GM21367 (cell line): Measurements from ENCODE around the gene SORCS2.

ENCODE experiments used
- ATAC-seq: cut with Tn5 transposase; IDR thresholded peaks from one replicate; pipeline ENCODE4 v1.9.1; 2021; ENCODE audit not compliant: unreplicated experiment

Gene SORCS2

DNA sequence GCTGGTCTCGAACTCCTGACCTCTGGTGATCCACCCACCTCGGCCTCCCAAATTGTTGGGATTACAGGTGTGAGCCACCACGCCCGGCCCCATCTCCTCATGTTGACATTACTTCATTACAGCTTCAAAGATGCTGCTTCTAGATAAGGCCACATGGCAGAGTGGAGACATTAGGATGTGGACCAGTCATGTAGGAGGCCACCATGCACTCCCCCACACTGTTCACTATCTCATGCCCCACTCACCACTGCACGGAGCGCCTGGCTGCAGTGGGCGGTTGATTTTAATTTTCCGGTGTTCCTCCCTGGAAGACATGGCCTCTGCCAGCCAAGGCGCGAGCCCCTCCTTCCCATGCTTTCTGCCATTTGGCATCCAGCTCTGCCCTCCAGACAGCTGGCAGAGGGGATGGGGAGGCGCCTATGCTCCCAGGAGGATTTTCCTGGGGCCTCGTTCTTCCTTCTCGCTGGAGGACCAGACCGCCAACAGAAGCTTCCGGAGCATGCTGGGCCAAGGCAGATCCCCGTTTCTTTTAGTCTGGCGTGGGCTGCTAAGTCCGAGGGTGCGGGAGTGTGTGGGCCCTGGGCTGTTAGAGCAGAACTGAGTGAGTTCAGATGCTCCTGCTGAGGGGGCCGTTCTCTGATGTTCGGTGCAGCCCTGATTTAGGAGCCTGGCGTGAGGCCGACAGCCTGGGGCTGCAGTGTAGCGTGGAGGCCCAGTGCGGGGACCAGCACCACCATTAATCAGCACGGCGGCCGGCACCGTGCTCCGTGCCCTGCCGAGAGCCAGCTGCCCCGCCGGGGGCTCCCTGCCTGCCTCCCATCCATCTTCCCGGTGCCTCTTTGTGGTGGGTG lies 93.1 kb downstream of the SORCS2 start:
- no peak for ATAC-seq

DNA sequence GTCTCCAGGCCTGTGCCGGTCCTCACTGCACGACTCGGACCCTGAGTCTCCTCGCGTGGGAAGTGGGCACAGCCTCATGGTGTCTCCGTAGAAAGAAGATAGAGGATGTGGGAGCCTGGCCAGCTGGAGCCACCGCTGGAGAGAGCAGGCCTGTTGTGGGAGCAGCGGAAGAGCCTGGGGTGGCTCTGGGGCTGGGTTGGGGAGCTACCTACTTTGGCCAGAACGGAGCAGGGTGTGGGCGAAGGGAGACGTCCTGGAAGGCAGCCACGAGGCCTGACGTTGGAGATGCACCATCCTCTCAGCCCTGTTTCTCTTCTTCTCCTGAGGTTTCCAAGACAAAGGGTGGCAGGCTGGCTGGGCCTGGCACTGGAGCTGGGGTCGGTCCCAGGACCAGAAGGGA lies 93.8 kb downstream of the SORCS2 start:
- no peak for ATAC-seq

DNA sequence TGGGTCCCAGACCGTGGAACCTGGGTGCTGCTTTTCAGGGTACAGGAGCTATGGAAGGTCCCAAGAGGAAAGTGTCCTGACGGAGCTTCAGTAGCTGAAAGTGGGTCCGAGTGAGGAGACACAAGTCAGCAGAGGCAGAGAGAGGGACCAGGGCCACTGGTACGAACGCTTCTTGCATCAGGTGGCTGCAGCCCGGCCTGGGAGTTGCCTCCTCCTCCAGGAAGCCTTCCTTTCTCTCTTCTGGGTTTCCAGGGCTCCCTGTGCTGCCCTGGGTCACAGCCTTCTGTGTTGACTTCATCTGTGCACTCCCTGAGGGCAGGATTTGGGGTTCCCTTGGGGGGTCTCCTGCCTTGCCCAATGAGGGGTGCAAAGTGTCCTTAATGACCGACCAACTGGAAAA lies 94.5 kb downstream of the SORCS2 start:
- ATAC-seq: no peak

DNA sequence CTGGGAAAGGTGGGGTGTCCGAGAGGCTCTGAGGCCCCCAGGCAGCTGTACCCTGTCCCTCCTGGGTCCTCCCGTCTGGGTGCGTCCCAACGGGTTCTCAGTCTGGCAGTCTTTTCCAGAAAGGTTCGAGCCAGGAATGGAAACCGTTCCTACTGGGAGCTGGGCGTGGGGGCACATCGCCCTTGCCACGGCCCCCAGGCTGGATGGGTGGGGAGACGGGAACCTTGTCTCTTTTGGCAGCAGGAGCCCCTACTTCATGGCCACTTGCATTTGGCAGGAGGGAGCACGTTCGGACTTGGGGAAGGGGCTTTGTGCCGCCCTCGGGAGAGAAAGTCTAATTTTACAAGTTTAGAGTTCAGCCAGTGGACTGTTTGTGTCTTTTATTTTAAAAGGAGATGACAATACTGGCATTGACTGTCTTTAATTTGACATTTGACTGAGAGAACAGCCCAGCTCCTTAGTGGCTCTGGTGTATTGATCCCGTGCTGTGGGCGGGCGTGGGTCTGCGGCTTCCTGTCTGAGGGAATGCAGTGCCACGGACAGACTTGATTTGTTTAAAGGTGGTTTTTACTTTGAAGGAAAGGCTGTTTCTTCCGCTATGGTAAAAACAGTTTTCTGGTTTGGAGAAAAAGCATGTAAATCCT lies 95.1 kb downstream of the SORCS2 start:
- ATAC-seq: no peak

DNA sequence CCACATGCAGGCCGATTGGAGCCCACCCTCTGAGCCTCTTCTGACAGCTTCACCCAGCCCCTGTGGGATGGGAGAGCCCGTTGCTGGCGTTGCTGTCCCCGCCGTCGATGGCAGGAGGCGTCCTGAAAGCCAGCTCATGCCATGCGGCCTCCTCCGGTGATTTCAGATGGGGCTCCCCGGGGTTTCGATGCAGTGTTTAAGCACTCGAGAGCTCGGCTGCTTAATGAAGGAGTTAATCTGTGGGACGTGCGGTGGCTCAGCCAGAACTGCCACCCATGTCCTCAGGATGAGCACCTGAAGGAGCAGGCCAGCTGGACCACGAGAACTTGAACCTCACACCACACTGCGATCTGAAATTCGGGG lies 95.6 kb downstream of the SORCS2 start:
- ATAC-seq: no peak

DNA sequence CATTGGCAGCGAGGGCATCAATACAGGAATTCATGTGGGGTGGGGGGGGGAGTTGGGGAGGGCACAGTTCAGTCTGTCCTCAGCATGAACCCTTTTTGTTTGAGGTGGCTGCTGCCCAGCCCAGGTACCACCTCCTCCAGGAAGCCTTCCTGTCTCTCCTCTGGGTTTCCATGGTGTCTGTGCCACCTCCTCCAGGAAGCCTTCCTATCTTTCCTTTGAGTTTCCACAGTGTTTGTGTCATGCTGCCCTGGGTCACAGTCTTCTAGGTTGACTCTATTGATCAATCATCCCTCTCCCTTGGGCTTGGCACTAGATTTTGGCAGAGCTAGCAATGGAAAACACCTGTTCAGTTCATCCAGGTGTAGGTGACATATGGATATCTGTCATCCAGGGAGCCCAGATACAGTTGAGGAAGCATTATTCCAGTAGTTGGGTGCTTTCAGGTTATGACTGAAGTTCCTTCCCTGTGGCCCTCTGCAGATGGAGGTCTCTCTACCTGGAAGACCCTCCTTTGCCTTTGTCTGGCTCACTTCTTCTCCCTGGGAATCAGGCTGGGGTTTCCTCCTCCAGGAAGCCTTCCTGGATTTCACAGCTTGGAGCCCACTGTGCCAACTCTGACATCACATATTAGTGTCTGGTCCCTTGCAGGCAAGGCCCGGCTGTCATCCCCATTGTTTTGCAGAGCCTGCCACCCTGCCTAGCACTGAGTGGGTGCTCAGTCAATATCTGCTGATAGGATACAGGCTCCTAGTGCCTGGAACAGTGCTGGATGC lies 96.6 kb downstream of the SORCS2 start:
- ATAC-seq: no peak

DNA sequence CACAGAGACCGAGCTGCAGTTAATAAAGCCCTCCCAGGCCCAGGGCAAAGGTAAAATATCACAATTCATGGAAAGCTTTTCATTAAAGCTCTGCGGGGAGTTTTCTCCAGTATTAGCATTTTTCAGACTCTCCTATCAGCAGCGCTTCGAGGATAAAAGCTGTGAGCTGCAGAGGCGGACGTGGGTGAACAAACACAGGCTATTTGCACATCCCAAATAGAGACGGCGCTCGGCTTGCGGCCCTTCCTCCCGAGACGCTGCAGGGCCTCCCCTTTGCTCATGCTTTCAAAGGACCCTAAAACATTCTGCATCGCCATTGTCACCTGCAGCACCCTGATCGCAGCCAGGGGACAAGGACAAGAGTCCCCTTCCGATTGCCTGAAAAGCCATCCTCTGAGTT lies 97.3 kb downstream of the SORCS2 start:
- no peak for ATAC-seq

DNA sequence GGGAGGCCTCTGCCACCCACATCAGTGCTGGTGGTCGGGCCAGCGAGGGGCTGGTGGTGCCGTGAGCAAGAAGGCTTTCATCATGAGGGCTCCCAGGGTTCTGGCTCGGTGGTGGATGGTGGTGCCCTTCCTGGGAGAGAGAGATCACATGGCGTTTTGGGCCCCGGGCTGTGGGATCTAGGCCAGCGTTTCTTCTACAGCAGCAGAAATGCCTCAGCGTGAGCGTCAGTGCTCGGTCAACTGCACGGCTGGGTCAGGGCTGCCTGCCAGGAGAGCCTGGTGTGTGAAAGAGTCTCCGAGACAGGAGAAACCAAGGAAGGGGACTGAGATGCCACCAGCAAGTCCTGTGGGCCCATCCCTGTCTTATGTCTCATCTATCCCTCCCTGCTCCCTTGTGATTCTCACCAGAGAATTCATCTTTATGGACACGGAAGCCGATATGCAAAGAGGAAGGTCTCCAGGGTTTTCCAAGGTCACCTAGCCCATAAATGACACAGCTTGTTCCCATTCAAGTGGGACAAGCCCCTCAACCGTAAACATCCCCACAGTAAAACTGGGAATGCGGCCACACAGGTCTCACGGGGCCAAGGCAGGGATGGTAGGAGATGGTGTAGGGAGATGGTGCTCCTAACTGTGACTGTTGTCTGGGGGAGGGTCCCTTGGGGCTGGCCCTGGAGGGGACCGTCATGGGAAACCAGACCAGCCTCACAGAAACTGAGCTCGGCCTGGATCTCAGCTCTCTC lies 99.2 kb downstream of the SORCS2 start:
- no peak for ATAC-seq

DNA sequence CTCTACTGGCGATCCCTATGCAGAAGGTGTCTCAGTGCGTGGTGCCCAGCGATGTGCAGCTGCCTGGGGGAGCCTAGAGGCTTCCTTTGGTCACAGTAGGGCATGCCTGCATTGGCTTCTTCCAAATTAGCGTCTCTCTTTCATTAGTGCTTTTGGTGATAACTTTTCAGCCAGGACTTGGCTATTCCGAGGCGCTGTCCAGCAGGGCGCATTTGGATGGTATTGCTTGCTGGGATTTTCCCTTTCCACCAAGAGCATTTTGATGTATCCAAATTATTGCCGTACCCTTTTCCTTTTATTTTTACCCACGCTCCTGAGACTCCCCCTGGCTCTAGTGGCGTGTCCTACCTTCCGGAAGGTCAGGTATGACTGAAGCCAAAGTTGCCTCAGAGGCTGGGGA lies 101.4 kb downstream of the SORCS2 start:
- ATAC-seq: no peak

DNA sequence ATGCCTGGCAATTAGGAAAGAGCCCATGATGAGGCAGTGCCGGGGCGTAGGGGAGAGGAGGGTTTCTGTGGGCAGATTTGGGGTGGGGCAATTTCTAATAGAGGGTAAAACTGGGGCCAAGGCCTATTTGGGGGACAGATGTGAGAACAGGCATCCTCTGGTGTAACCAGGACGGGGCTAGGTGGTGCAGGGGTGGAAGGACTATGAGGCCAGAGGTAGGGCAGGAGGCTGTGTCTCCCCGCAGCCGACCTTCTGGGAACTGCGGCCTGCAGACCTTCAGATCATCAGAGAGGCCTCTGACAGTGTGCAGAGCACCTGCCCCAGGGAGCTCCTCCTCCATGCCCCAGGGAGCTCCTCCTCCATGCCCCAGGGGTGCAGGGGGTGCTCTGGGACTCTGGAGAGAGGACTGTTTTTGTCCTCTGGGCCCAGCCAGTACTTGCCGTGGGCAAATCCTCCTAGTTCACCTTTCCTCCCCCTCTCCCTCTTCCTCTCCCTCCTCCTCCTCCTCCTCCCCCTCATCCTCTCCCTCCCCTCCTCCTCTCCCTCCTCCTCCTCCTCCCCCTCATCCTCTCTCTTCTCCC lies 101.9 kb downstream of the SORCS2 start:
- ATAC-seq: no peak

DNA sequence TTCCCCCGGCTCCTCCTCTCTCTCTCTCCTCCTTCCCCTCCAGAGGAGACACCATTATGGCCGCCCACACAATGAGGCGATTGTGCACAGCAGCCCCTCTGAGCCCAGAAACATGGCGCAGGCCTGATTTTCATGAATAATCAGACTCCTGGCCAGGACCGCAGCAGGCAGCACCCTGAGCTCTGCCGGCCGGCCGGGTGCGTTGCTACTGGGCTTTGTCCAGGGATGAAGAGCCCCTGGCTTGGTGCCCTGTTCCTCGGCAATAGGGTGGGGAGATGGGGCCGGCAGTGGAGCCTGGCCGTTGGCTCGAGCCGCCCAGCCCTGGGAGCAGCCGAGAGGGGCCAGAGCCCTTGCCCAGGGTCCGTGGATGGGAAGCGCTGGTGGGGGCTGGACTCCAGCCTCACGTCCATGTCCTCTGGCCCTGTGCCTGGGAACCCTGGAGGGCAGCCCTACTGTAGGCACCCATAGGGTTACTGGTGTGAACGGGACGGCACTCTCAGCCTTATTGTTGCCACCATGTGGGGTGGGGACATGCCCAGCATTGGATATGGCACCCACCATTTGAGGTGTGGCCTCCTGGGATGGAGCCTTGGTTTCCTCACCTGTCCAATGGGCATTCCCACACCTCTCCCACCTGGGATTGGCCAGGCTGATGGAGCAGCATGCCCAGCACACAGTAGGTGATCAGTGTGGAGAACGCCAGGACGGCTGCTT lies 103.0 kb downstream of the SORCS2 start:
- no peak for ATAC-seq

DNA sequence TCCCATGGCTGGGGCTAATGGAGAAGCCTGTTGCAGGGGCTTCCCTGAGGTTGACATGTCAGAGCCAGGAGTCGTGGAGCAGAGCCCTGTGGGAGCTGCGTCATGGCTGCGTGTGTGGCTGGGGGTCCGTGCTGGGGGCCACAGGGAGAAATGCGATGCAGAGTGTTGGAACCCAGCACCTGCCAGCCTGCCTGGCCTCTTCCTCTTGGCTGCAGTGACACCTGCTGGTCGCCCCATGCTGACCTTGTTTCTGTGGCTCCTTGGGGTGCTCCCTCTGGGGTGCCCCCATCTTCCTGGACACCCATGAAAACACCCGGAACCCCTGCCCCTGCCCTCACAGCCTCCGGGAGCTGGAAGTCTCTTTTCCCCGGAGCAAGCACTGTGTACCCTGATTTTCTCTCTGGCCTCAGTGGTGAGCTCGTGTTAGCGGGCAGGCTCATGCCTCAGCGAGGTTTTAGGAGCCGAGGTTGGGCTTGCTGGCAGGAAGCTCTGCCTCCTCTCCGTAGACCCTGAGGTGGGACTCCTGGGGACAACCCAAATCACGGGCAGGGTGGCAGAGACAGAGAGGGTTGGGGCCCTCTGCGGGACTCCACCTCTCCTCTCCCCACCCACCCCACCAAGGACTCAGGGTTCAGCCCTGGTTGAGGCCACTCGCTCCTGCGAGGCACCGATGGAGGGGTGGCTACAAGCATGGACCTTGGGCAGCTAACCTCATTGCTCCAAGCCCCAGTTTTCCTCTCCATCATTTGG lies 103.7 kb downstream of the SORCS2 start:
- no peak for ATAC-seq

DNA sequence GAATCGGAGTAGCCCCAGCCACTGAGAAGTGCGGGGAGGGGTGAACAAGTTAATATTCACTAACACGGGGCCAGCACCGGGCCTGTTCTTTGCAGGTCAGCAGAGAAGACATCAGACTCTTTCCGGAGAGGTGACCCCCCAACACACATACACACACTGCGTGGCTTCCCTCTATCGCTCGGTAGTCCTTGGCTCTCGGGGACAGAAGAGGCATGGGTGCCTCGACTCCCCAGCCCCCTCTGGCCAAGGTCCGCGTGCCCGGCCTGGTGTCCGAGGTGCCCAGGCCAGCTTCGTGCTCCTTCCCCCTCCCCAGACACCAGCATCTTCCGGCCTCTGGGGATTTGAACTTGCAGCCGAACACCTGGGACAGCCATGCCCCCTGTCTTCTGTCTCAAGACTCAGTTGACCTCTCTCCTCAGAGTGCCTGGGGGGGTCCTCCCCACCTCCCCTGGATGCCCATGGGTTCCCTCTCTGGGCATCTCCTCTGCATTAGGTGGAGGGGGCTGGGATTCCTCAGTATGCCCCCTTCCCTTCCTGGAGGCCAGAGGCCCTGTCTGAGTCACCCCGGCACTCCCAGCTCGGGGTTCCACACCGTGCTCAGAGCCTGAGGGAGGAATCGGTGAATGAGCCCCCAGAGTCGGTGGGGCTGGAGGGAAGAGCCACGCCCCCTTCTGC lies 104.5 kb downstream of the SORCS2 start:
- no peak for ATAC-seq

DNA sequence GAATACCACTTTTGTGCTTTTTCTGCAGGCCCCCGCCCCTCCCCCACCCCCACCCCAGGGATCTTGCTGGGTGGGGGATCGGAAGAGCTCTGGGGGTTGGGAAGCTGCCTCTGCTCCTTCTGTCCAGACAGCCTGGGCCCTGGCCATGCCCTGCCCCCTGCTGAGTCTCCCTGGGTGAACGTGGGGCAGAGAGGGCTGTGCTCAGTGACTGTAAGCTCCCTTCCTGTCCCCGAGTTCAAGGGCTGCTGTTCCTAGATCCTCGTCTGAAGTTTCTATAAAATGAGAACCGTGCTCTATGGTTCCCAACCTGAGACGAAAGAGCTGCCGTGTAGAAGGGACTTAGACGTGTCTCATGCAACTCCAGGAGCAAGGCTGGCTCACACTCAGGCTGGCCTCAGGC lies 105.0 kb downstream of the SORCS2 start:
- ATAC-seq: no peak

DNA sequence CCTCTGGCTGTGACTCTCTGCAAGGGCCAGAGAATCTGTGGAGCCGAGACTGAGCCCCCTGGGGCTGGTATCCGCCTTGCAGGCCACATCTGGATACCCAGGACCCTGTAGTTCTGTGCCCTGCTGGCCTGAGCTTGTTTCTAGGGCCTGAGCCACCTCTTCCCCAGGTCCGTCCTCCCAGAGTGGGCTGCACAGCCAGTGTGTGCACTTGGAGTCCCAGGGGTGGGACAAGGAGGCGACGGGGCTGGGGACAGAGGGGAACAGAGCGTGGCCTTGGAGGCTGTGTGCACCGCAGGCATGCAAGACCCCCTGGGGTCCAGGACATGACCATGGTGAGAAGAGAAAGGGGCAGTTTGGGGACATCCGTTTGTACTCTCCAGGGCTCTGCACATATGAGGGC lies 105.5 kb downstream of the SORCS2 start:
- ATAC-seq: no peak

DNA sequence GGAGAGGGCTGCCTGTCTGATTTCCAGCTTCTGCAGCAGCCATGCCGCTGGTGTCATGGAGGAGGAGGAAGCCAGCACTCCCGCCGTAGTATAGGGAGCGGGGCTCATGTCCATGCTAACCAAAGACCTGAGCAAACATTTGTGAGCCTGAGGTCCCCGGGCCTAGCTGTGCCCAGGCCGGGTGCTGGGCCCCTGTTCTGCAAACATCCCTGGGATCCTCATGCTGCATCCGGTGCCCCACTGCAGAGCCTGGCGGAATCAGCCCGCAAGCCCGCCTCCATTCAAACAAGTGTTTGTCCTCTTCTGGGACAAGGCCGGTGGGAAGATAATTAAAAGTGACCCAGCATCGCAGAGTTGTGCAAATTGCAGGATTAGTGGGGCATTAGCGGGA lies 106.3 kb downstream of the SORCS2 start:
- ATAC-seq: no peak

DNA sequence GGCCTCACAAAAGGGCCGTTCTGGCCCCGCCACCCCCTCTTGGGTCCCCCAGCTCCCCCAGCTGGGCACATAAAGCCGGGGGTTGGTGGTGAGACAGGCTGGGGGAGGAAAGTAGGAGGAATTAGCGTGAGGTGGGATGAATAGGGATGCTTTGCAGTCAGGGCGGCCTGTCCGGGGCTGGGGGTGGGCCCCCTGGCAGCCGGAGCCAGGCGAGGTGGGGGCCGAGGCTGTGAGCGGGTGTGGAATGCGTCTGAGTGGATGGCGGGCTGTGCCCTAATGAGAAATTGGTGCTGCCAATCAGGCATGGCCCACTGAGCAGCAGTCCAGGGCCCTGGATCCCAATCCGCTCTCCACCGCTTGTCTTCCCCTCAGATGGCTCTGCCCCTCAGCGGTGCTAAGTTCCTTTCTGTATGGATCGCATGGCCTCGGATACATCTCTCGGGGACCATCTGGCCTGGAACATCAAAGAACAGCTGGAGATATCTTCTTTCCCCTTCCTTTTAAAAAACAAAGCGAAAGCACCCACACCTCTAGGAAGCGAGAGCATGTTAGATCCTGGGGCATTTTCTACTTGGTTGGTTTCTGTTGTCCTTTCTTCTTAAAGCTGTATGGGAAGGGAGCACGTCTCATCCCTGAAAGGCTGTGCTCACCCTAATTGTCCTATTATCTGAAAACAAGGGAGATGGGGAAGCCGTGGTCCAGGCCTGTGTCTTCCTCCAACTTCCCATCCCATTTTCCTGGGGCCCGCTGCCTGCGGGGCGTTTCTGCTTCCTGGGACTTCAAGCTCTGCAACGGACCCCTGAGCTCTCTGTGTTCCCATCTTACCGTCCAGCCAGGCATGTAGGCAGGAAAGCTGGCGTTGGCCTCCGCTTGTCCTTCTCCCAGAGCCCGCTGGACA lies 106.9 kb downstream of the SORCS2 start:
- ATAC-seq: no peak
